Fibroblast of skin of back (primary cell): ENCODE measurements around the gene NUDCD3.
"Not testable (repeated sequence)": the region's sequence is repeated elsewhere in the genome, so short reads cannot be mapped to it uniquely, and the experiment has no call there.

Experiments used
- DNase-seq: peaks from one replicate; pipeline ENCODE4 v3.0.0-alpha.2; 2013

The NUDCD3 gene

GRCh38 chr7:44517175-44517574 lies 26.7 kb upstream of the NUDCD3 start:
- DNase-seq = no peak

DNA sequence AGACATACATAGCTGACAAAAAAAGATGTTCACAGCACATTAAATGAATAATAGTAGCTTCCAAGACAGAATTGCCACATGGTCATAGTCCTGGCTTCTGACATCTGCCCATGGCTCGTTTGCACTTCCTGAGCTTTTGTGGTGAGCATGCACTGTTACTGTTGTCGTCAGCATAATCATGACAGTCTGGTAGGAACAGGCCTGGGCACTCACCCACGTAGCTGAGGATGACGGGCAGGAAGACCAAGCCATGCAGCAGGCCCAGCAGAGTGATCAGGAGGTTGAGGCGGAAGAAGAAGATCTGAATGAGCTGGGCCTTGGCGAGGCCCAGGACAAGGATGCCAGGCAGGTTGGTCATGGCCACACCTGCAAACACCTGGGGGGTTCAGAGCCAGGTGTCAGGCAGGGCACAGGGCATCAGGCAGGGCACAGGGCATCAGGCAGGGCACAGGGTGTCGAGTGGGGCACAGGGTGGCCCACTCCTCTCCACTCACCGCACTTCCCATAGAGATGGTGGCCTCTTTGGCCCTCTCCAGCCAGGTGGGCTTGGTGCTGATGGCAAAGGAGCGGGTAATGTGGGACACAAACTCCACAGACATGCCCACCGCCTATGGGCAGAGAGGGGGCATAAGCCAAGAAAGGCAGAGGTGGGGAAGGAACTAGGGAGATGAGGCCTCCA lies 25.3 kb upstream of the NUDCD3 start:
- DNase-seq = no peak

GRCh38 chr7:44512736-44513135 lies 22.3 kb upstream of the NUDCD3 start:
- no peak for DNase-seq

DNA sequence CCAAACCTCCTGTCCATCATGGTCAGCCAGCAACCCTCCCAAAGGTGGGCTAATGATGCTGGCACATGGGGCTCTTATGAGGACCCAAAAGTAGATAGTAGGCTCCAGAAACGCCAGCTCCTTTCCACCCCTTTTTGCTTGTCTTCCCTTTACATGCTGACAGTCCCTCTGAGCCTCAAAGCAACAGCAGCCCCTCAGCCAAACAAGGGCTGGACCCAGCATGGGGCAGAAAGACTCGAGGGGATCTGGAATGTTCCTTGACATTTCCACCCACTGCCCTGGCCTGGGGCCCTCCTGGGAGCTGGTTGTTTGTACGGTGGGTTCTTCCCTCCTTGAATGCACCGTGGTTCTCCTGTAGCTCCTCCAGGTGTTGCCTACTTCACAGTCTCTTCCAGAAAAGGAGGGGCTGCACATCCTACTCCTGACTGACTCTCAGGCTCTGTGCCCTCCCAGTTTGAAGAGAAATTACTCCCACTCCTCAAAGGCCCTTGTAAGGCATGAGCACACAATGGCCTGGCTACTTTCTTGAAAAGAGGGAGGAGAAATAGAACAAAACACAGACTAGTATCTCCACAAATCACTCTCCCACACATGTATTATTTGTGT lies 21.5 kb upstream of the NUDCD3 start:
- no peak for DNase-seq

- DNase-seq = no peak
These were observed 20.8 kb upstream of the NUDCD3 start for GRCh38 chr7:44511236-44511635.

DNA sequence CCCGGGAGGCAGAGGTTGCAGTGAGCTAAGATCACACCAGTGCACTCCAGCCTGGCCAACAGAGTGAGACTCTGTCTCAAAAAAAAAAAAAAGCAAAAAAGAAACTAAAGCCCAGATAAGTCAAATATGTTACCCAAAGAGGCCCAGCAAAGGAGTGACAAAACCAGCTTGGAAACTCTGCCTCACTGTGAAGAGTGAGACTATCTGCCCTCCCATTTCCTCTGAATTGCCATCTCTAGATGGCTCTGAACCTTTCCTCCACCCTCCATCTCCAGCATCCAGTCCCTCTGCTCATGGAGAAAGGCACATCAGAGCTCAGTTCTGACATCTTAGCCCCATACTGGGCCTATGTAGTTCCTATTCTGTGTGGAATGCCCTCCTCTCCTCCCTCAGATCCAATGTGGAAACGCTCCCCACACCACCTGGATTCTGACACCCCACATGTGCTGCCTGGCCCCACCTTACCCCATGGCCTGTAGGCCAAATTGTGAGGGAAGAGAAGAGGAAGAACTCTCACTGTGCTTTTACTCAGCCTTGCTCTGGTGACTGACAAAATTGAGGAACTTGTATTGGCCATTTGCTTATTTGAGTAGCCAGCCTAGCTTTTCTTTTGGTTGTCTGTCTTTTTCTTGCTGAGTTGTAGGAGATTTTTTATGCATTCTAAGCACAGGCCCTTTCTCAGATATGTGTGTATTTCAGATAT lies 18.0 kb upstream of the NUDCD3 start:
- no peak for DNase-seq

- DNase-seq = not testable (repeated sequence)
These were observed 16.3 kb upstream of the NUDCD3 start for GRCh38 chr7:44506592-44507288.

GRCh38 chr7:44505595-44505994 lies 15.1 kb upstream of the NUDCD3 start:
- DNase-seq = no peak

GRCh38 chr7:44498230-44498954 lies 7.9 kb upstream of the NUDCD3 start:
- DNase-seq = no peak

DNA sequence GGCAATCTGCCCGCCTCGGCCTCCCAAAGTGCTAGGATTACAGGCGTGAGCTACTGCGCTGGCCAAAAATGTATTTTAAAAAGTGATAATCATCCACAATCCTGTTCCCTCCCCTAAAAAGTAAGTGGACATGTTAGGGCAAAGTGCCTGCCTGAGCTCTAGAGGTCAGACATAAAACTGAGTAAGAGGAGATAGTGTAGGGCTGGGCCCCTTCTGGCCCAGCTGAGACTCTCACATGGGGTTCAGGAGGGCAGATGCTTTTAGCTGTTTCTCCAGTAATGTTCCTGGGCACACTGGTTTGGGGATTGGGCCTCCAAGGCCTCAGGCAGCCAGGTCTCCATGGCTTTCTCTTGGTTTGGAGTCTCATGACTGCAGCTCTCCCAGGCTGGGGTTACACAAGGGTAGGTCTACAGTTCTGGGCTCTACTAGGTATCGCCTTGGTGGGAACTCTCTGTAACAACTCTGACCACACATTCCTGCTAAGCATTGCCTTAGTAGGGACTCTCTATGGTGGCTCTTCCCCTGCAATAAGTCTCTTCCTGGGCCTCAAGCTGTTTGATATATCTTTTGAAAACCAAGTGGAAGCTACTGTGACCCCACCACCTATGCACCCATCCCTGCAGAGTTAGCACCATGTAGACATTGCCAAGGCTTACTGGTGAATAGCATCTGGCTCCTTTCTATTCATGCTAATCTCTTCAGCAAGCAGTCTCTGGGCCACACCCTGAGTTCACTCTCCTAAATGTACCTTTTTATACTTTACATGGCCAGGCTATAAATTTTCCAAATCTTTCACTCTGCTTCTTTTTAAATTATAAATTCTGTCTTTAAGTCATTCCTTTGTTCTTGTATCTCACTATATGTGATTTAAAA lies 6.9 kb upstream of the NUDCD3 start:
- DNase-seq = no peak

DNA sequence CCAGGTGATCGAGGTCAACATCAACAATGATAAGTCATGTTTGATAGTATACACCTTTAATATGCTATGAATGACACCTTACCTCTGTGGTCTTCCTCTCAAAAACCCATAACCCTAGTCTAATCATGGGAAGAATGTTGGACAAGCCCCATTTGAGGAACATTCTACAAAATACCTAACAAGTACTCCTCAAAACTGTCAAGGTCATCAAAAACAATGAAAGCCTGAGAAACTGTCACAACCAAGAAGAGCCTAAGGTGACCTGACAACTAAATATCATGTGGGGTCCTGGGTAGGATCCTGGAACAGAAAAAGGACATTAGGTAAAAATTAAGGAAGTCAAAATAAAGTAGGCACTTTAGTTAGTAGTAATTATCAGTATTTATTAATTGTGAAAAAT lies 5.9 kb upstream of the NUDCD3 start:
- DNase-seq = no peak

- no peak for DNase-seq
These were observed 4.5 kb upstream of the NUDCD3 start for GRCh38 chr7:44494960-44495359.

GRCh38 chr7:44491229-44491628 lies 771 bp upstream of the NUDCD3 start:
- no peak for DNase-seq

DNA sequence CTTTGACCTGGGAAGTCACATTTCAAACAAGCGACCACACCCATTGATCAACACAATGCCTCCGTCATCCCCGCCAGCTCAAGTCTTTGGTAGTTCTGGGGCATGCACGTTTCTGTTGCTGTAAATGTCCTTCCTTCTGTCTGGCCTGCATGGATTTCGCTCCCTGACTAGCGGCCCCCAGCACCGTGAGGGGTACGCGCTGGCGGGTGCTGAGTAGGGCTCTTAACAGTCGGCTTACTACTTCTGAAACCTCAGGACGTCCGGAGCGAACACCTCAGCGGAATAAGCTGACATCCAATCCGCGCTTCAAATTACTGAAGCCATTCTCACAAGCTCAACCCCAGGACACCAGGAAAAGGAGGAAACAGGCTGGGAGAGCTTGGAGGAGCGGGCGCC lies 505 bp downstream of the NUDCD3 start:
- peak; percentile 34 for DNase-seq

GRCh38 chr7:44488955-44489354 lies 1.5 kb downstream of the NUDCD3 start:
- no peak for DNase-seq

- DNase-seq = no peak
These were observed 3.8 kb downstream of the NUDCD3 start for GRCh38 chr7:44486693-44487092.

- DNase-seq = no peak
These were observed 4.5 kb downstream of the NUDCD3 start for GRCh38 chr7:44486001-44486400.

GRCh38 chr7:44484482-44485313 lies 5.8 kb downstream of the NUDCD3 start:
- no peak for DNase-seq

DNA sequence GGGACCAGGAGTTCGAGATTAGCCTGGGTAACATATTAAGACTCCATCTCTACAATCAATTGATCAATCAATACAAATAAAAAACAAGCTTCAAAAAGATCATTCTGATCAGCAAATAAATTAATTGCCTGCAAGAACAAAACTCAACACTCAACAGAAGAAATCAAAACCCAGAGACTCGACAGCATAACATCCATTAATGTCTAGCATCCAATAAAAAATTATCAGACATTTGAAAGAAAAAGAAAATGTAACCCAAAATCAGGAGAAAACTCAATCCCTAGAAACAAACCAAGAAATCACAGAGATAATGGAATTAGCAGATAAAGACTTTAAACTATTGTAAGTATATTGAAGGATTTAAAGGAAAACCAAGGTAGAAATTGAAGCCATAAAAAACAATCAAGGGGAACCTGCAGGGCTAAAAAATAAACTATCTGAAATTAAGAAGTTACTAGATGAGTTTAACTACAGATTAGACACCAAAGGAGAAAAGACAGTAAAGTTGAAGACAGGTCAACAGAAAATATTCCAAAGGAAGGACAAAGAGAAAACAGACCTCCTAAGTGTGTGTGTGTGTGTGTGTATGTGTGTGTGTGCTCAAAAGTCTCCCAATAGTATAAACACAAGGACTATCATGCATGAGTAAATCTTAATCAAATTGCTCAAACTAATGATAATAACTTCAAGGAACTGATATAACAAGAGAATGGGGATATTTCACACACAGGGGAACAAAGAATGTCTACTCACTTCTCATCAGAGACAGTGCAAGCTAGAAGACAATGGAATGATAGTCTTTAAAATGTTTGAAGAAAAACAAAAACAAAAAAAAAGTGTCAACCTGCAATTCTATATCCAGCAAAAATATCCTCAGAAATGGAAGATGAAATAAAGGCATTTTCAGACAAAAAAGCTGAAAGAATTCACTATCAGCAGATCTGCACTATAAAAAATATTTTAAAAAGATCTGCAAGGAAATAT lies 7.7 kb downstream of the NUDCD3 start:
- no peak for DNase-seq
